ENCODE measurements around the gene RPN2. TPM values are rescaled to one million over a fixed set of nuclear protein-coding genes. Genes with fewer than 3 reads are reported as not detected.

Gene RPN2
- polyA plus RNA-seq, 1 experiment: 834 TPM

DNA sequence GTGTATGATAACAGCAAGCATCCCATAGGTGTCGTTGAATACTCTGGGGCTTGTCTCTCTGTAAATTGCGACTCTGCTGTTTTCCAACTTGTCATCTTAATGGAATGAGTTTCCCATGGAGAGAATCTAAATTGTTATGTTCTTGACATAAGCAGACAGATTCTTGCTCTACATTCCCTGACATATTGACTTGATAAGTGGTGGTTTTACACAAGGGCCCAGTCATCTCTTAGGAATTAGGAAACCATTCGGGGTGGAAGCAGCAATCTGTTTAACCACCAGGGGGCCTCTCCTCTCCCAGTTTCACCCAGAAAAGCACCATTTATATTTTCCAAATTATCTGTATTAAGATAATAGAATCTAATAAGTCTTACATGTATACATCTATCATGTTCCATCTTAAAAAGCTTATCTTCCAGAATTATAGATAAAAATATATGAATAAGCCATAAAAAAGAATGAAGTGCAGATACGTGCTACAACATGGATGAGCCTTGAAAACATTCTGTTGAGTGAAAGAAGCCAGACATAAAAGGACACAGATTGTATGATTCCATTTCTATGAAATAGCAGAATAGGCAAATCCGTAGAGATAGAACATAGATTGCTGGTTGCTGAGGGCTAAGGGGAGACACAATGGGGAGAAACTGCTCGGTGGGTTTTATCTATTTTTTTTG, 23.3 kb downstream of the RPN2 start:
- no peaks in the 10 kb centered on the region for H3K27me3 ChIP-seq (ENCODE audit: control insufficient read depth, insufficient read depth, low read length)
- H3K36me3 ChIP-seq (ENCODE audit: control insufficient read depth, insufficient read depth, low read length): peaks cover 17% of the 10 kb centered on the region
- TF ChIP-seq, protein P1, sequence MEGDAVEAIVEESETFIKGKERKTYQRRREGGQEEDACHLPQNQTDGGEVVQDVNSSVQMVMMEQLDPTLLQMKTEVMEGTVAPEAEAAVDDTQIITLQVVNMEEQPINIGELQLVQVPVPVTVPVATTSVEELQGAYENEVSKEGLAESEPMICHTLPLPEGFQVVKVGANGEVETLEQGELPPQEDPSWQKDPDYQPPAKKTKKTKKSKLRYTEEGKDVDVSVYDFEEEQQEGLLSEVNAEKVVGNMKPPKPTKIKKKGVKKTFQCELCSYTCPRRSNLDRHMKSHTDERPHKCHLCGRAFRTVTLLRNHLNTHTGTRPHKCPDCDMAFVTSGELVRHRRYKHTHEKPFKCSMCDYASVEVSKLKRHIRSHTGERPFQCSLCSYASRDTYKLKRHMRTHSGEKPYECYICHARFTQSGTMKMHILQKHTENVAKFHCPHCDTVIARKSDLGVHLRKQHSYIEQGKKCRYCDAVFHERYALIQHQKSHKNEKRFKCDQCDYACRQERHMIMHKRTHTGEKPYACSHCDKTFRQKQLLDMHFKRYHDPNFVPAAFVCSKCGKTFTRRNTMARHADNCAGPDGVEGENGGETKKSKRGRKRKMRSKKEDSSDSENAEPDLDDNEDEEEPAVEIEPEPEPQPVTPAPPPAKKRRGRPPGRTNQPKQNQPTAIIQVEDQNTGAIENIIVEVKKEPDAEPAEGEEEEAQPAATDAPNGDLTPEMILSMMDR (IDR thresholded peaks at IDR 0.05; ENCODE audit: insufficient read depth, low read depth, low read length): peak; percentile 83
- DNase-seq (ENCODE audit: low read depth): peak; percentile 92
- ChIA-PET POLR2A (no interaction called here), CTCF (interaction anchor here (0.6 to 2.4 kb wide), 11 partner anchors 9 to 331 kb away, joined by 3 to 10 read pairs (median 4); no protein-coding TSS in a partner anchor)
- H3K4me3 ChIP-seq (ENCODE audit: low read depth, low read length): peak overlapping the region; percentile 26

DNA sequence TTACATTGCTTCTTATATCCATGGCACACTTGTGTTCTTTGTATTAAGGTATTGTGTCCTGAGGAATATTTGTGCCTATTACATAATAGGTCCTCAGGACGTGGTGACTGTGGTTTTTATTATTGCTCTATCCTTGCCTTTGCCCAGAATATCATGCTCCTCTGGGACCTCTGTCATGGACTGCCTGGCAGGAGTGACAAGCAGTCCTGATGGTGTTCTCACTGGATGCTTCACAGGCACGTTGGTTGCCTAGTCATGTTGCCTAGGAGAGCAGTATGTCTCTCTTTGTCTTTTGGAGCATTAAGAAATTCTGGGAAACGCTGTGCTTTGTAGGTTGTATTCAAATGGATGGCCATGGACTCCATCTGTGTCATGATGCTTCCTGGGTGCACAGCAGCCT, 24.9 kb downstream of the RPN2 start:
- ChIA-PET CTCF (interaction anchor here (1.3 to 1.6 kb wide), 2 partner anchors 13 to 1205 kb away, joined by 3 to 4 read pairs; no protein-coding TSS in a partner anchor), POLR2A (no interaction called here)
- TF ChIP-seq, protein P1 (IDR thresholded peaks at IDR 0.05; ENCODE audit: insufficient read depth, low read depth, low read length): no peak
- Histone ChIP-seq H3K27me3 (ENCODE audit: control insufficient read depth, insufficient read depth, low read length) (no peaks in the 10 kb centered on the region), H3K4me3 (ENCODE audit: low read depth, low read length) (no peak overlapping the region), H3K36me3 (ENCODE audit: control insufficient read depth, insufficient read depth, low read length) (peaks cover 16% of the 10 kb centered on the region)
- DNase-seq (ENCODE audit: low read depth): no peak

DNA sequence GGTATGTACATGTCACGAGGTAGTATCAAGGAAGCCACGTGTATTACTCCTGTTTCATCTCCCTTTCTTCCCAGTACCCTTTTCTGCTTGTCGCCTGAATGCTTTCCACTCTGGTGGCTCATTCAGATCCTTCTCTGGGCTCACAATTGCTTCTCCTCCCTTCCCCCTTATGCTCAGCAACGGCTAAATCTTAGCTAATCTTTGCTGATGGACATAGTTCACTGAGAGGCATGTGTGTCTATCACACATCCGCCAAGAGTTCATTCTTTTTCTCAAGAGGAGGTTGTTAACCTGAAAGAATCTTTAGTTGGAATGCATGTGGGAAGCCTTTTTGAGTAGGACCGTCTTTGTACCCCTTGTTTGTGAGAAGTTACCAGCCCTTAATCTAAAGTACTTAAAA, 26.0 kb downstream of the RPN2 start:
- CTCF ChIA-PET: interaction anchor here (0.9 to 1.6 kb wide), 4 partner anchors 8 to 1204 kb away, joined by 3 to 9 read pairs (median 4); no protein-coding TSS in a partner anchor
- Histone ChIP-seq H3K27me3 (ENCODE audit: control insufficient read depth, insufficient read depth, low read length) (no peaks in the 10 kb centered on the region), H3K36me3 (ENCODE audit: control insufficient read depth, insufficient read depth, low read length) (peaks cover 15% of the 10 kb centered on the region), H3K4me3 (ENCODE audit: low read depth, low read length) (no peak overlapping the region)
- TF ChIP-seq, protein P1 (IDR thresholded peaks at IDR 0.05; ENCODE audit: insufficient read depth, low read depth, low read length): no peak
- DNase-seq (ENCODE audit: low read depth): no peak
- POLR2A ChIA-PET: no interaction called here

DNA sequence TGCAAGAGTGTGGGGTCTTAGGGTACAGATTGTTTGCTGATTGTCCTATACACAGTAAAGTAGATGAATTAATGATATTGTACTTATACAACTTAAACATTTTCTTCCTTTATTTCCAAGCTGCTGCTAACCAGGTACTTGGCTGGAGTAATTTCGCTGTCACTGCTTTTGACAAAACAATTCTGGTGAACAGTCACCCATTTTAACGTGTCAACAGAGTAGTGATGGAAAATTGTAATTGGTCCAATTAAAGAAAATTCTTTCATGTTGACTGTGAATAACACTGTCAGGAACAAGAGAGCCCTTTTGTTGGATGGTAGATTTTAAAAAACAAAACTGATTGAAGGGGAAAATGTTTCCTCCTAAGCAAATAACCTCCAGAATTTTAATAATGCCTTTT, 26.7 kb downstream of the RPN2 start:
- Histone ChIP-seq H3K36me3 (ENCODE audit: control insufficient read depth, insufficient read depth, low read length) (peaks cover 13% of the 10 kb centered on the region), H3K27me3 (ENCODE audit: control insufficient read depth, insufficient read depth, low read length) (no peaks in the 10 kb centered on the region), H3K4me3 (ENCODE audit: low read depth, low read length) (no peak overlapping the region)
- CTCF ChIA-PET: interaction anchor here (0.9 to 2.4 kb wide), 3 partner anchors 8 to 15 kb away, joined by 3 to 9 read pairs (median 8); no protein-coding TSS in a partner anchor
- DNase-seq (ENCODE audit: low read depth): no peak
- POLR2A ChIA-PET: no interaction called here
- TF ChIP-seq, protein P1 (IDR thresholded peaks at IDR 0.05; ENCODE audit: insufficient read depth, low read depth, low read length): no peak

DNA sequence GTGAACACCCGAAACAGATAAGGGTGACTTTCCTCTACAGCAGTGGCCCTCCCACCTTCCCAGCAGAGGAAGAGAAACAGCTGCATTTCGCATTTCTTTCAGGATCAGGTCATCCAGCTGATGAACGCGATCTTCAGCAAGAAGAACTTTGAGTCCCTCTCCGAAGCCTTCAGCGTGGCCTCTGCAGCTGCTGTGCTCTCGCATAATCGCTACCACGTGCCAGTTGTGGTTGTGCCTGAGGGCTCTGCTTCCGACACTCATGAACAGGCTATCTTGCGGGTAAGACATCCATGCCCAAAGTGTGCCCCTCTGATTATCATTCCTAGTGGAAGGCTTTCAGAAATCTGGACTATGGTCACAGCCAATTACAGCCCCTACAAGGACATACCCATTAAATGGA, 28.0 kb downstream of the RPN2 start:
- peaks cover 15% of the 10 kb centered on the region for H3K36me3 ChIP-seq (ENCODE audit: control insufficient read depth, insufficient read depth, low read length)
- TF ChIP-seq, protein P1 (IDR thresholded peaks at IDR 0.05; ENCODE audit: insufficient read depth, low read depth, low read length): no peak
- H3K4me3 ChIP-seq (ENCODE audit: low read depth, low read length): no peak overlapping the region
- ChIA-PET POLR2A (no interaction called here), CTCF (interaction anchor here (2.4 kb wide), 1 partner anchor 10 kb away, joined by 8 read pairs; no protein-coding TSS in a partner anchor)
- no peak for DNase-seq (ENCODE audit: low read depth)
- no peaks in the 10 kb centered on the region for H3K27me3 ChIP-seq (ENCODE audit: control insufficient read depth, insufficient read depth, low read length)
